A549 (cell line): ENCODE measurements around the gene TPO.

Source experiments
- BHLHE40 ChIP-seq: IDR thresholded peaks from 2 replicates; pipeline ENCODE4 v1.6.1; 2012; ENCODE audit warnings: low read depth, low read length, inconsistent platforms
- CTCF ChIP-seq: fragments of >200 bp; sonication (Bioruptor Twin); formaldehyde crosslinking; IDR thresholded peaks from 3 replicates; pipeline ENCODE4 v1.5.1; 2016
- EP300 ChIP-seq, 2 experiments: fragments of >200 bp; sonication (Bioruptor Twin); formaldehyde crosslinking; IDR thresholded peaks; 2 replicates in 1 of 2; 3 replicates in 1 of 2; pipeline ENCODE4 v1.6.1; 2016 to 2017
- MAZ ChIP-seq: fragments of 150-350 bp; IDR thresholded peaks from 2 replicates; pipeline ENCODE4 v1.6.1; 2014; ENCODE audit warnings: antibody characterized with exemption, low read depth, low read length, borderline replicate concordance
- NFE2L2 ChIP-seq: fragments of 150-350 bp; conservative IDR thresholded peaks from 2 replicates; pipeline ENCODE4 v1.6.1; 2014; ENCODE audit warnings: low read length
- PHF8 ChIP-seq: fragments of 200-600 bp; sonication (generic); IDR thresholded peaks from 2 replicates; pipeline ENCODE4 v1.6.1; 2016; ENCODE audit warnings: low read depth, mild to moderate bottlenecking, antibody characterized with exemption, moderate library complexity, borderline replicate concordance
- POLR2A ChIP-seq: IDR thresholded peaks from 2 replicates; pipeline ENCODE4 v1.6.1; 2012; ENCODE audit warnings: mild to moderate bottlenecking, low read length
- SREBF2 ChIP-seq: fragments of 450-650 bp; IDR thresholded peaks from 2 replicates; pipeline ENCODE4 v1.6.1; 2014; ENCODE audit warnings: mild to moderate bottlenecking, moderate library complexity
- TF ChIP-seq, protein P1 (sequence below): fragments of 450-650 bp; IDR thresholded peaks from 2 replicates; pipeline ENCODE4 v1.6.1; 2014; ENCODE audit warnings: antibody characterized with exemption

- TF ChIP-seq POLR2A (no peak), CTCF (no peak), BHLHE40 (no peak), MAZ (no peak), PHF8 (no peak), SREBF2 (no peak), NFE2L2 (no peak), EP300 (IDR thresholded peaks at IDR 0.05) (no peak)
- TF ChIP-seq, protein P1, sequence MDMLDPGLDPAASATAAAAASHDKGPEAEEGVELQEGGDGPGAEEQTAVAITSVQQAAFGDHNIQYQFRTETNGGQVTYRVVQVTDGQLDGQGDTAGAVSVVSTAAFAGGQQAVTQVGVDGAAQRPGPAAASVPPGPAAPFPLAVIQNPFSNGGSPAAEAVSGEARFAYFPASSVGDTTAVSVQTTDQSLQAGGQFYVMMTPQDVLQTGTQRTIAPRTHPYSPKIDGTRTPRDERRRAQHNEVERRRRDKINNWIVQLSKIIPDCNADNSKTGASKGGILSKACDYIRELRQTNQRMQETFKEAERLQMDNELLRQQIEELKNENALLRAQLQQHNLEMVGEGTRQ: no peak
These were observed 104.5 kb downstream of the TPO start for GRCh38 chr2:1517786-1518185.
